Measurements from ENCODE around the gene TEDC2.

The TEDC2 gene

DNA sequence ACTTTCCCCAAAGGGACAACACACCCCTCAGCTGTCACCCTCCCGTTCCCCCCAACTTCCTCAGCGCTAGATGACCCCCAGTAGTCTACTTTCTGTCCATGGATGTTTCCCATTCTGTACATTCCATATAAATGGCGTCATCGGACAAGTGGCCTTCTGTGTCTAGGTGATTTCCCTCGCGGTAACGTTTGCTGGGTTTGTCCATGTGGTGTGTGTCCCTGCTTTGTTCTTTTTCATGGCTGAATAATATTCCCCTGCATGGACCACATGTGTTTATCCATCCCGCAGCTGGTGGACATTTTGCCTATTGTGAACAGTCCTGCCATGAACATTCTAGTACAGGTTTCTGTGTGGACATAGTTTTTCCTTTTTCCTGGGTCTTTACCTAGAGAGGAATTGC lies 7.3 kb upstream of the TEDC2 start:
- Histone ChIP-seq H3K27me3 (ENCODE audit: control insufficient read depth in 5 of 5, insufficient read depth in 4 of 5, low read length in 5 of 5) (no peaks in the 10 kb centered on the region), H3K27ac (ENCODE audit: low read depth, low read length) (no peak overlapping the region), H3K4me1 (ENCODE audit: control insufficient read depth in 5 of 5, insufficient read depth in 5 of 5, low read length in 5 of 5) (no peaks in the 10 kb centered on the region), H3K36me3 (ENCODE audit: control insufficient read depth in 5 of 5, insufficient read depth in 5 of 5, low read length in 5 of 5) (peaks cover 0 to 49% (median 44%) of the 10 kb centered on the region in 5 donors), H3K9me3 (ENCODE audit: control insufficient read depth in 5 of 5, low read length in 5 of 5) (peaks cover 0 to 3% (median 0%) of the 10 kb centered on the region in 5 donors), H3K4me3 (ENCODE audit: low read depth in 1 of 5, low read length in 5 of 5) (no peak overlapping the region), H3K9ac (ENCODE audit: low read length in 5 of 5) (no peak overlapping the region)

DNA sequence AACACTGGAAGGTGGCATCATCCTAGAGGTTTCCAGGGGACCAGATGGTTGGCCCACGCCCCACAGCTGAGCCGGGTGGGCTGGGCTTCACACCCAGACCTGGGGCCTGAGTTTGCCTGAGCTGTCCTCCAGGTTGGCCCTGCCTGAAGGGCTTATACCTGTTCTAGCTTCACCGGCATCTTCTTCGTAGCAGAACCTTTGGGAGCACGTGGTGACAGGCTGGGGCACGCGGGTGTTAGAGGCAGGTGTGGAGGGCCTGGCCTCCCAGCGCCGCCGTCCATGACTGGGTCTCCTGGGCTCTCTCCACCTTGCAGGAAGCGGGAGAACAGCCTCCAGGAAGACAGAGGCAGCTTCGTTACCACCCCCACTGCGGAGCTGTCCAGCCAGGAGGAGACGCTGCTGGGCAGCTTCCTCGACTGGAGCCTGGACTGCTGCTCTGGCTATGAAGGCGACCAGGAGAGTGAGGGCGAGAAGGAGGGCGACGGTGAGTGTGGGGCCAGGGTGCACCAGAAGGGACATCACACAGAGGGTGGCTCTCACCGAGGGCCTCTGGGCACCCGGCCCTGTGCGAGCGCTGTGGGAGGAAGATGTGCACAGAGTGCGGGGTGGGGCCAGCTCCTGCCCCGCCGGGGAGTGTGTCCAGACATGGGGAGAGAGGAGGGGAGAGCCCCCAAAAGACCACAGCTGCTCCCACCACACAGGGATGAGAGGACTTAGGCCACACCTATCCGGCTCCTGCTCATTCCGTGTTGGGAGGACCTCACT lies 4.6 kb upstream of the TEDC2 start:
- Histone ChIP-seq H3K4me1 (ENCODE audit: control insufficient read depth in 5 of 5, insufficient read depth in 5 of 5, low read length in 5 of 5) (peaks cover 0 to 18% (median 12%) of the 10 kb centered on the region in 5 donors), H3K9ac (ENCODE audit: low read length in 5 of 5) (no peak overlapping the region), H3K9me3 (ENCODE audit: control insufficient read depth in 5 of 5, low read length in 5 of 5) (peaks cover 0 to 3% (median 0%) of the 10 kb centered on the region in 5 donors), H3K36me3 (ENCODE audit: control insufficient read depth in 5 of 5, insufficient read depth in 5 of 5, low read length in 5 of 5) (peaks cover 0 to 35% (median 32%) of the 10 kb centered on the region in 5 donors), H3K27me3 (ENCODE audit: control insufficient read depth in 5 of 5, insufficient read depth in 4 of 5, low read length in 5 of 5) (no peaks in the 10 kb centered on the region), H3K4me3 (ENCODE audit: low read depth in 1 of 5, low read length in 5 of 5) (no peak overlapping the region), H3K27ac (ENCODE audit: low read depth, low read length) (no peak overlapping the region)

DNA sequence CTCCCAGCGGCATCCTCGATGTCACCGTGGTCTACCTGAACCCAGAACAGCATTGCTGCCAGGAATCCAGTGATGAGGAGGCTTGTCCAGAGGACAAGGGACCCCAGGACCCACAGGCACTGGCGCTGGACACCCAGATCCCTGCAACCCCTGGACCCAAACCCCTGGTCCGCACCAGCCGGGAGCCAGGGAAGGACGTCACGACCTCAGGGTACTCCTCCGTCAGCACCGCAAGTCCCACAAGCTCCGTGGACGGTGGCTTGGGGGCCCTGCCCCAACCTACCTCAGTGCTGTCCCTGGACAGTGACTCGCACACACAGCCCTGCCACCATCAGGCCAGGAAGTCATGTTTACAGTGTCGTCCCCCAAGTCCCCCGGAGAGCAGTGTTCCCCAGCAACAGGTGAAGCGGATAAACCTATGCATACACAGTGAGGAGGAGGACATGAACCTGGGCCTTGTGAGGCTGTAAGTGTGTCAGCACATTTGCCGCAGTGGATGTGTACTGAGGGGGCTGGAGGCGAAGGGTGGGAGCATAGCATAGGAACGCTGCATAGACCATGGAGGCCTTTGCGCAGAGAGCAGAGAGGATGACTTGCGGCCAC lies 3.3 kb upstream of the TEDC2 start:
- Histone ChIP-seq H3K4me3 (ENCODE audit: low read depth in 1 of 5, low read length in 5 of 5) (no peak overlapping the region), H3K9me3 (ENCODE audit: control insufficient read depth in 5 of 5, low read length in 5 of 5) (peaks cover 0 to 3% (median 0%) of the 10 kb centered on the region in 5 donors), H3K27me3 (ENCODE audit: control insufficient read depth in 5 of 5, insufficient read depth in 4 of 5, low read length in 5 of 5) (no peaks in the 10 kb centered on the region), H3K4me1 (ENCODE audit: control insufficient read depth in 5 of 5, insufficient read depth in 5 of 5, low read length in 5 of 5) (peaks cover 0 to 23% (median 15%) of the 10 kb centered on the region in 5 donors), H3K27ac (ENCODE audit: low read depth, low read length) (no peak overlapping the region), H3K9ac (ENCODE audit: low read length in 5 of 5) (no peak overlapping the region), H3K36me3 (ENCODE audit: control insufficient read depth in 5 of 5, insufficient read depth in 5 of 5, low read length in 5 of 5) (peaks cover 0 to 31% (median 28%) of the 10 kb centered on the region in 5 donors)

DNA sequence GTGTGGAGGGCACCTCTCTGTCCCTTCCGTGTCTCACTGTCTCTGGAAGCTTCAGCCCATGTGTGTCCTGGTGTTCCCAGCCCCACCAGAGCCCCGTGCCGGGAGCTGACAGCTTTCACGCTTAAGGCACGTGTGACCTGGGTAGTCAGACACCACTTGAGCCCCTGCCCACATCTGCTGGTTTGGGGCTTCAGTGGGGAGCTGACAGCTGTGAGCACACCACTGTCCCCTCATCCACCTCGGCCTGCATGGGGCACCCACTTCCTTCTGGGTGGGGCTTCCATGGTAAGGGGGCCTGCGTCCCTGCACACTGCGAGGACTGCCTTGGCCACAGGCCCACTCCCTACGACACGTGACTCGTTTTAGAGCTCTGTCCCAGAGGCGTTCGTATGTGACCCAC lies 2.6 kb upstream of the TEDC2 start:
- H3K36me3 ChIP-seq (ENCODE audit: control insufficient read depth in 5 of 5, insufficient read depth in 5 of 5, low read length in 5 of 5): peaks cover 0 to 29% (median 27%) of the 10 kb centered on the region in 5 donors
- H3K4me3 ChIP-seq (ENCODE audit: low read depth in 1 of 5, low read length in 5 of 5): no peak overlapping the region
- H3K27ac ChIP-seq (ENCODE audit: low read depth, low read length): no peak overlapping the region
- peaks cover 0 to 3% (median 0%) of the 10 kb centered on the region in 5 donors for H3K9me3 ChIP-seq (ENCODE audit: control insufficient read depth in 5 of 5, low read length in 5 of 5)
- H3K27me3 ChIP-seq (ENCODE audit: control insufficient read depth in 5 of 5, insufficient read depth in 4 of 5, low read length in 5 of 5): no peaks in the 10 kb centered on the region
- H3K9ac ChIP-seq (ENCODE audit: low read length in 5 of 5): peak overlapping the region in 1 of 5 donors; percentile 44
- peaks cover 0 to 23% (median 15%) of the 10 kb centered on the region in 5 donors for H3K4me1 ChIP-seq (ENCODE audit: control insufficient read depth in 5 of 5, insufficient read depth in 5 of 5, low read length in 5 of 5)

DNA sequence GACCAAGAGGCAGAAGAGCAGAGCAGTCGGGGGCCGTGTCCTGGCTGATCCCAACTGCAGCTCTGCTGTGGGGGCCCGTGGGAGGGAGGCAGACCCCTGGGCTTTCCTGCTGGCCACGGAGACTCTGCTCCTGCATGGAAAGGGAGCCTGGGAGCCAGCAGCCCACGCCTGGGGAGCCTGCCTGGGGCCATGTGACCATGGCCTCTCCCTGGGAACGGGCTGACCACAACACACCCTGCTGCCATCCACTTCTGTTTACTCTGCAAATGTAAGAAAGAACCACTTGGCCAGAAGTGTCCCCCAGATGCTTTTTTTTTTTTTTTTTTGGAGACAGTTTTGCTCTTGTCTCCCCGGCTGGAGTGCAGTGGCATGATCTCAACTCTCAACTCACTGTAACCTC lies 2.0 kb upstream of the TEDC2 start:
- Histone ChIP-seq H3K4me3 (ENCODE audit: low read depth in 1 of 5, low read length in 5 of 5) (no peak overlapping the region), H3K9ac (ENCODE audit: low read length in 5 of 5) (no peak overlapping the region), H3K27me3 (ENCODE audit: control insufficient read depth in 5 of 5, insufficient read depth in 4 of 5, low read length in 5 of 5) (no peaks in the 10 kb centered on the region), H3K9me3 (ENCODE audit: control insufficient read depth in 5 of 5, low read length in 5 of 5) (peaks cover 0 to 3% (median 0%) of the 10 kb centered on the region in 5 donors), H3K36me3 (ENCODE audit: control insufficient read depth in 5 of 5, insufficient read depth in 5 of 5, low read length in 5 of 5) (peaks cover 0 to 28% (median 24%) of the 10 kb centered on the region in 5 donors), H3K27ac (ENCODE audit: low read depth, low read length) (no peak overlapping the region), H3K4me1 (ENCODE audit: control insufficient read depth in 5 of 5, insufficient read depth in 5 of 5, low read length in 5 of 5) (peaks cover 0 to 23% (median 15%) of the 10 kb centered on the region in 5 donors)

DNA sequence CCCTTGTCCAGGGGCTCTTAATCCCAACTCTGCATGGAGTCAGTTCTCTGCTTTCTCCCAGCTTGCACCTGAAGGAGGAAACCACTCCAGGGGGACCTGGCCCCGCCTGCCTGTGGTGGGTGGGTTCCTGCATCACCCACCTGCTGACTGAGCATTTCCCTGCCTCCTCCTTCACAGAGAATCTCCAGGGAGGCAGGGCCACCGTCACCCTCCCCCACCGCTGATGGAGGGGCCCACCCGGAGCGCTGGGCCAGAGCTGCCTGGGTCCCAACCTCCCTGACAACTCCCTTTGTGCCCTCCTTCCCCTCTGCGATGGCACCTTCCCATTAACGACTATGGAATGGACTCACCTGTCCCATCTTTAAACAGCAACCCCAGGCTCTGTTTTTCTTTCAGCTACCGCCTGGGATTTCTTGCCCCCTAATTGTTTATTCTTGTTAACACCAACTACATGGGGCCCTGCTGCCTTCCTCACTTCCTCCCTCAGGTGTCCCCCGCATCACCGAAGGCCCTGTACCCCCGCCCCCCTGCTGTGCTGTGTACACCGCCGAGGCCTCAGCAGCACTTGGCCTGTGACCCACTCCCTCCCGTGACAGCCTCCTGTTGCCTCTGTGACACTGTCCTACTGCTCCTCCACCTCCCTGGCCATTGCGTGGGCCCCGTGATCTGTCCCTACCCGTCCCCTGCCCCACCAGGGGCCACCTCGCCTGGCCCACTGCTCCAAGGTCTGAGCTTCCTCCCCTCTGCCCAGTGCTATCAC lies 842 bp upstream of the TEDC2 start:
- no peaks in the 10 kb centered on the region for H3K27me3 ChIP-seq (ENCODE audit: control insufficient read depth in 5 of 5, insufficient read depth in 4 of 5, low read length in 5 of 5)
- peaks cover 0 to 3% (median 0%) of the 10 kb centered on the region in 5 donors for H3K9me3 ChIP-seq (ENCODE audit: control insufficient read depth in 5 of 5, low read length in 5 of 5)
- H3K9ac ChIP-seq (ENCODE audit: low read length in 5 of 5): peak overlapping the region in 4 of 5 donors; percentile 68 to 89 (median 75)
- H3K27ac ChIP-seq (ENCODE audit: low read depth, low read length): no peak overlapping the region
- peaks cover 0 to 20% (median 15%) of the 10 kb centered on the region in 5 donors for H3K36me3 ChIP-seq (ENCODE audit: control insufficient read depth in 5 of 5, insufficient read depth in 5 of 5, low read length in 5 of 5)
- peaks cover 0 to 23% (median 15%) of the 10 kb centered on the region in 5 donors for H3K4me1 ChIP-seq (ENCODE audit: control insufficient read depth in 5 of 5, insufficient read depth in 5 of 5, low read length in 5 of 5)
- H3K4me3 ChIP-seq (ENCODE audit: low read depth in 1 of 5, low read length in 5 of 5): peak overlapping the region; percentile 59 to 84 (median 78)

DNA sequence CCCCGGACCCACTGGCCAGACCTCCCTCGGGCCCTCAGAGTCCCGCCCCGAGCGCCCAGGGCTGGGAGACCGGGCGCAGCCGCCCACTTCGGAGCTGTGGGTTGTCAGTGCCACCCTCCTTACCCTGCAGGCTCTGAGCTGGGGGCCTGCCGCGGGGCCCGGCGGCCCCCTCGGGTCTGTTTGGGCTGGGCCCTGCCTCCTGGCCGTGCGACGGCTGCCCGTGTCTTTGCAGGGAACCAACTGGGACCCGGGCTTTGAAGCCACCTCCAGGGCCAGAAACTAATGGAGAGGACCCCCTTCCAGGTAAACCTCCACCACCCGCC lies 443 bp downstream of the TEDC2 start:
- H3K4me1 ChIP-seq (ENCODE audit: control insufficient read depth in 5 of 5, insufficient read depth in 5 of 5, low read length in 5 of 5): peaks cover 0 to 23% (median 15%) of the 10 kb centered on the region in 5 donors
- no peak overlapping the region for H3K27ac ChIP-seq (ENCODE audit: low read depth, low read length)
- peak overlapping the region in 2 of 5 donors; percentile 27 to 55 for H3K9ac ChIP-seq (ENCODE audit: low read length in 5 of 5)
- peaks cover 0 to 3% (median 0%) of the 10 kb centered on the region in 5 donors for H3K9me3 ChIP-seq (ENCODE audit: control insufficient read depth in 5 of 5, low read length in 5 of 5)
- H3K27me3 ChIP-seq (ENCODE audit: control insufficient read depth in 5 of 5, insufficient read depth in 4 of 5, low read length in 5 of 5): no peaks in the 10 kb centered on the region
- peak overlapping the region in 4 of 5 donors; percentile 47 to 84 (median 80) for H3K4me3 ChIP-seq (ENCODE audit: low read depth in 1 of 5, low read length in 5 of 5)
- H3K36me3 ChIP-seq (ENCODE audit: control insufficient read depth in 5 of 5, insufficient read depth in 5 of 5, low read length in 5 of 5): peaks cover 0 to 18% (median 13%) of the 10 kb centered on the region in 5 donors

DNA sequence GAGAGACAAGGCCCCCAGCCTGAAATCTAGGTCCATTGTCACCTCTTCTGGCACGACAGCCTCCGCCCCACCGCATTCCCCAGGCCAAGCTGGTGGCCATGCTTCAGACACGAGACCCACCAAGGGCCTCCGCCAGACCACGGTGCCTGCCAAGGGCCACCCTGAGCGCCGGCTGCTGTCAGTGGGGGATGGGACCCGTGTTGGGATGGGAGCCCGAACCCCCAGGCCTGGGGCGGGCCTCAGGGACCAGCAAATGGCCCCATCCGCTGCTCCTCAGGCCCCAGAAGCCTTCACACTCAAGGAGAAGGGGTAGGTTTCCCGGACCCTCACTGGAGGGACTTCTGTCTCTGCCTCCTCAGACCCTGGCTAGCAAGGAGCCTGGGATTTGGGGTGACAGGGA lies 1.0 kb downstream of the TEDC2 start:
- Histone ChIP-seq H3K27me3 (ENCODE audit: control insufficient read depth in 5 of 5, insufficient read depth in 4 of 5, low read length in 5 of 5) (no peaks in the 10 kb centered on the region), H3K4me1 (ENCODE audit: control insufficient read depth in 5 of 5, insufficient read depth in 5 of 5, low read length in 5 of 5) (peaks cover 0 to 23% (median 15%) of the 10 kb centered on the region in 5 donors), H3K27ac (ENCODE audit: low read depth, low read length) (no peak overlapping the region), H3K36me3 (ENCODE audit: control insufficient read depth in 5 of 5, insufficient read depth in 5 of 5, low read length in 5 of 5) (peaks cover 0 to 14% (median 9%) of the 10 kb centered on the region in 5 donors), H3K4me3 (ENCODE audit: low read depth in 1 of 5, low read length in 5 of 5) (no peak overlapping the region), H3K9ac (ENCODE audit: low read length in 5 of 5) (no peak overlapping the region), H3K9me3 (ENCODE audit: control insufficient read depth in 5 of 5, low read length in 5 of 5) (peaks cover 0 to 3% (median 0%) of the 10 kb centered on the region in 5 donors)

DNA sequence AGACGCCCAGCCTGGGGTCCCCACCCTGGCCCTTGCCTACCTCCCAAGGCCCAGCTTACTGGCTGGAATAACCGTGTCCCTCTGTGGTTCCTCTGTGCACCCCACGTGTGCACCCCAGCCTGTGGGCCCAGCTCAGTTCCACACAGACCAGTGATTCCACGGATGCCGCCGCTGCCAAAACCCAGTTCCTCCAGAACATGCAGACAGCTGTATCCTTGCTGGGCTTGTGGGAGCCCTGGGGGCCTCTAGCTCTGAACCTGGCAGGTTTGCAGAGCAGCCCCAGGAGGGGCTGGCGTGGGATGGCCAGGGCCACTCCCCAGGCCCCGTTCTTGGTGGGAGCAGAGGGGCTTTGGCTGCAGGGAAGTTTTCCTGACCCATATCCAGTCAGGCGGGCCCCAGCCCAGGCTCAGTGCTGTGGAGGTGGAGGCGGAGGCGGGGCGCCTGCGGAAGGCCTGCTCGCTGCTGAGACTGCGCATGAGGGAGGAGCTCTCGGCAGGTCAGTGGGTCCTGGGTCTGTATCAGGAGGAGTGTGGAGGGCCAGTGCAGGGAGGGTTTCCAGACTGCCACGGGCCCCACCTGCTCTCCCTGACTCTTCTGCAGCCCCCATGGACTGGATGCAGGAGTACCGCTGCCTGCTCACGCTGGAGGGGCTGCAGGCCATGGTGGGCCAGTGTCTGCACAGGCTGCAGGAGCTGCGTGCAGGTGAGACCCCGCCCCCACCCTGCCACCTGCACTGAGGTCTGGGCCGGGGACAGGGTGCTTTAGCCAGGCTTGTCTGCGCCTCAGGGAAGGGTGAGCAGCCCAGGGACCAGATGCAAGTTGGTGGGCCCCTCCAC lies 2.3 kb downstream of the TEDC2 start:
- no peak overlapping the region for H3K4me3 ChIP-seq (ENCODE audit: low read depth in 1 of 5, low read length in 5 of 5)

More for the DNA sequence above, 2.3 kb downstream of the TEDC2 start:
- no peak overlapping the region for H3K27ac ChIP-seq (ENCODE audit: low read depth, low read length)
- peaks cover 0 to 3% (median 0%) of the 10 kb centered on the region in 5 donors for H3K27me3 ChIP-seq (ENCODE audit: control insufficient read depth in 5 of 5, insufficient read depth in 4 of 5, low read length in 5 of 5)
- H3K4me1 ChIP-seq (ENCODE audit: control insufficient read depth in 5 of 5, insufficient read depth in 5 of 5, low read length in 5 of 5): peaks cover 0 to 26% (median 17%) of the 10 kb centered on the region in 5 donors
- no peaks in the 10 kb centered on the region for H3K9me3 ChIP-seq (ENCODE audit: control insufficient read depth in 5 of 5, low read length in 5 of 5)
- peaks cover 0 to 2% (median 0%) of the 10 kb centered on the region in 5 donors for H3K36me3 ChIP-seq (ENCODE audit: control insufficient read depth in 5 of 5, insufficient read depth in 5 of 5, low read length in 5 of 5)
- no peak overlapping the region for H3K9ac ChIP-seq (ENCODE audit: low read length in 5 of 5)
